ENCODE data around the gene WSB2. TPM values are rescaled to one million over a fixed set of nuclear protein-coding genes. Genes with fewer than 3 reads are reported as not detected.

WSB2 gene
- total RNA-seq, 1 experiment from 2014 or later = 55.9 TPM

DNA sequence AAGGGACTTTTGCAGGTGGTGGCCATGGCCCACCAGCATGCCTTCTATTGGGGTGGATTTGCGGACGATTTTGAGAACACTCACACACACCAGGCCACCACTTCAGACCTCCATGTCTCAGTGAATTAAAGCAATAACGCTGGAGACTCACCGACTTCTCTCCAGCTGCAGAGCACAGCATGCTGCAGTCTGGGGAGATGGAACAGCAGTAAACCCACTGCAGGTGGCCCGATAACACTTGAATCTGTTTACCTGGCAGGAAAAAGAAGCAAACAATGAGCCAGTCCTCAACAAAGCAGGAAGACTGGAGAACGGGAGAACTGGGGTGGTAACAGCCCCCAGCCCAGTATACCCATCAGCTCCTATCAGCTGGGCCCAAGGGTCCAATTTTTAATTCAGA, 22.8 kb downstream of the WSB2 start:
- BruUV-seq (replicated peaks) = no TSS peak
- ChIA-PET POLR2A (no interaction called here), CTCF (no interaction called here)
- intact Hi-C loops (cut with micrococcal nuclease) = no loop called here
- Mint-ChIP-seq H3K4me1 (ENCODE audit: insufficient read depth, unreplicated experiment) (no peaks in the 10 kb centered on the region), H3K27me3 (ENCODE audit: insufficient read depth, unreplicated experiment) (no peaks in the 10 kb centered on the region), H3K36me3 (ENCODE audit: insufficient read depth, unreplicated experiment) (peaks cover 81% of the 10 kb centered on the region), H3K4me3 (ENCODE audit: unreplicated experiment) (no peak overlapping the region), H3K9me3 (ENCODE audit: unreplicated experiment) (no peaks in the 10 kb centered on the region), H3K27ac (ENCODE audit: low read depth, unreplicated experiment) (no peak overlapping the region)
- DNase-seq (ENCODE audit: unreplicated experiment) = no peak
- TF ChIP-seq, protein P1, sequence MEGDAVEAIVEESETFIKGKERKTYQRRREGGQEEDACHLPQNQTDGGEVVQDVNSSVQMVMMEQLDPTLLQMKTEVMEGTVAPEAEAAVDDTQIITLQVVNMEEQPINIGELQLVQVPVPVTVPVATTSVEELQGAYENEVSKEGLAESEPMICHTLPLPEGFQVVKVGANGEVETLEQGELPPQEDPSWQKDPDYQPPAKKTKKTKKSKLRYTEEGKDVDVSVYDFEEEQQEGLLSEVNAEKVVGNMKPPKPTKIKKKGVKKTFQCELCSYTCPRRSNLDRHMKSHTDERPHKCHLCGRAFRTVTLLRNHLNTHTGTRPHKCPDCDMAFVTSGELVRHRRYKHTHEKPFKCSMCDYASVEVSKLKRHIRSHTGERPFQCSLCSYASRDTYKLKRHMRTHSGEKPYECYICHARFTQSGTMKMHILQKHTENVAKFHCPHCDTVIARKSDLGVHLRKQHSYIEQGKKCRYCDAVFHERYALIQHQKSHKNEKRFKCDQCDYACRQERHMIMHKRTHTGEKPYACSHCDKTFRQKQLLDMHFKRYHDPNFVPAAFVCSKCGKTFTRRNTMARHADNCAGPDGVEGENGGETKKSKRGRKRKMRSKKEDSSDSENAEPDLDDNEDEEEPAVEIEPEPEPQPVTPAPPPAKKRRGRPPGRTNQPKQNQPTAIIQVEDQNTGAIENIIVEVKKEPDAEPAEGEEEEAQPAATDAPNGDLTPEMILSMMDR (IDR thresholded peaks at IDR 0.05; ENCODE audit: unreplicated experiment) = no peak

DNA sequence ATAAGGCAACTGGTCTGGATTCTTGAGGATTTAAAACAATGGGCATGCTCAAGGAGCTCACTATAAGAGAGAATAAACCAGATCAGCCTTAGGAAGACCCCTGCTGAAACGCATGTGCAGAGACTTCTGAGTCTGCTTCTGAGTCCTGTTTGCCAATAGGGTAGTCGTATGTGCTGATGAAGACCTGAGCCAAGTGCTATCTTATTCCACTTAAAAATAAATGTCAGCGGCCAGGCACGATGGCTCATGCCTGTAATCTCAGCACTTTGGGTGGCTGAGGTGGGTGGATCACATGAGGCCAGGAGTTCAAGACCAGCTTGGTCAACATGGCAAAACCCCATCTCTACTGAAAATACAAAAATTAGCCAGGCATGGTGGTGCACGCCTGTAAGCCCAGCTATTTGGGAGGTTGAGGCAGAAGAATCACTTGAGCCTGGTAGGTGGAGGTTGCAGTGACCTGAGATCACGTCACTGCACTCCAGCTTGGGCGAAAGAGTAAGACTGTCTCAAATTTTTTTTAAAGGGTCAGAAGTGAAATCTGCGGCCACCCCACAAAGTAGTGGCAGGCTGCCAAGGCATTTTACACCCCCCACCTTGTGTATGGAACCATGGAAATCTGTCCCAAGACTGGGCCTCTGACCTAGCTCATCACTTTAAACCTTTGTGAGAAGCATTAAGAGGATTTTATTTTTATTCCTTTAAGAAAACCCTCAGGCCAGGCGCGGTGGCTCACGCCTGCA, 24.1 kb downstream of the WSB2 start:
- POLR2A ChIA-PET = interaction anchor here (0.6 kb wide), 1 partner anchor 23 kb away, joined by 4 read pairs; no protein-coding TSS in a partner anchor
- peaks cover 82% of the 10 kb centered on the region for H3K36me3 Mint-ChIP-seq (ENCODE audit: insufficient read depth, unreplicated experiment)
- H3K27ac Mint-ChIP-seq (ENCODE audit: low read depth, unreplicated experiment) = no peak overlapping the region

DNA sequence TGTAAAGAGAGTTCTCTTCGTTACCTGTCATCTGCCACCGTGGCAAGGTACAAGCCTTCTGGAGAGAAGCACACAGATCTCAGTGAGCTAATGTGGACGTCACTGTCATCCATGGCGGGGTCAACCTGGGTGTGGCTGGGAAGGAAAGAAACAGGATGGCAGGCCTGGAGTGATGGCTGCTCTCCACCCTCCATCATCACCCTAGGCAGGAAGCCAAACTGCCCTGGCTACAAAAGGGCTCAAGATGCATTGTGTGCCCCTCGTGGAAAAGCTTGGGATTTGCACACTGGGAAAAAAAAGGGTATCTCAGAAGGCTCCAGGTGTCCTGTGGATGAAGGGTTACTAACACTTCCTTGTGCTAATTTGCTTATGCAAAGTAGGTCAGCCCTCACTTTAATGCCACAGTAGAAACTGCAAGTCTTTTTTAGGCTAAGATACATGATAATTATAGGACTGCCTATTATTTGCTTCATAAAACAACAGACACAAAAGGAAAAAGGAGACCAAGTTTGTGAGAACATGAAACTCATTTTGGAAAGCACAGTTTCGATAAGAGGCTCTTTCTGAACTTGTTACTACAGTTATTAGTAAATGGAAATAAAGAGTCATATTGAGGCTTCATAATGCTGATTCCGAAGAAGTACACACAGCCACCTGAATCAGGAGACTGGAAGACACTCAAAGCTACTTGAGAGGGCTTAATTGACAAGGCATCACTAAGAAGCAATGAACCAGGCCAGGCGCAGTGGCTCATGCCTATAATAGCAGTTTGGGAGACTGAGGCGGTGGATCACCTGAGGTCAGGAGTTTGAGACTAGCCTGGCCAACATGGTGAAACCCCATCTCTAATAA, 25.6 kb downstream of the WSB2 start:
- BruUV-seq (replicated peaks) = no TSS peak
- H3K36me3 Mint-ChIP-seq (ENCODE audit: insufficient read depth, unreplicated experiment) = peaks cover 78% of the 10 kb centered on the region
- H3K27ac Mint-ChIP-seq (ENCODE audit: low read depth, unreplicated experiment) = no peak overlapping the region
- TF ChIP-seq, protein P1 (IDR thresholded peaks at IDR 0.05; ENCODE audit: unreplicated experiment) = no peak
- no peak overlapping the region for H3K4me3 Mint-ChIP-seq (ENCODE audit: unreplicated experiment)
- H3K27me3 Mint-ChIP-seq (ENCODE audit: insufficient read depth, unreplicated experiment) = no peaks in the 10 kb centered on the region
- CTCF ChIA-PET = interaction anchor here (0.5 to 4.9 kb wide), 15 partner anchors 13 to 1948 kb away, joined by 3 to 56 read pairs (median 3); no protein-coding TSS in a partner anchor
- intact Hi-C loops (cut with micrococcal nuclease) = no loop called here
- H3K4me1 Mint-ChIP-seq (ENCODE audit: insufficient read depth, unreplicated experiment) = no peaks in the 10 kb centered on the region
- POLR2A ChIA-PET = interaction anchor here (1.1 kb wide), 2 partner anchors 16 to 100 kb away, joined by 4 read pairs; no protein-coding TSS in a partner anchor
- DNase-seq (ENCODE audit: unreplicated experiment) = no peak
- no peaks in the 10 kb centered on the region for H3K9me3 Mint-ChIP-seq (ENCODE audit: unreplicated experiment)

More for the DNA sequence above, 24.1 kb downstream of the WSB2 start:
- TF ChIP-seq, protein P1 (IDR thresholded peaks at IDR 0.05; ENCODE audit: unreplicated experiment) = no peak
- Mint-ChIP-seq H3K4me1 (ENCODE audit: insufficient read depth, unreplicated experiment) (no peaks in the 10 kb centered on the region), H3K27me3 (ENCODE audit: insufficient read depth, unreplicated experiment) (no peaks in the 10 kb centered on the region), H3K4me3 (ENCODE audit: unreplicated experiment) (no peak overlapping the region), H3K9me3 (ENCODE audit: unreplicated experiment) (no peaks in the 10 kb centered on the region)
- CTCF ChIA-PET = interaction anchor here (0.6 to 4.9 kb wide), 5 partner anchors 15 to 187 kb away, joined by 3 to 56 read pairs (median 3); no protein-coding TSS in a partner anchor
- BruUV-seq (replicated peaks) = no TSS peak
- intact Hi-C loops (cut with micrococcal nuclease) = no loop called here
- DNase-seq (ENCODE audit: unreplicated experiment) = no peak

Measured in MCF 10A (cell line).